PC-9 (cell line): ENCODE data around the gene GGNBP2. TPM values are rescaled to one million over a fixed set of nuclear protein-coding genes. Genes with fewer than 3 reads are reported as not detected.

Experiments used
- BruUV-seq: library from RNA; stranded (reverse); fragments of 400-500 nt; replicated peaks from 2 replicates; lab custom pipeline; 2021; lab: Mats Ljungman, UMichigan
- CTCF ChIA-PET: fragments of 300-600 bp; sonication (Branson Sonifier 250); formaldehyde crosslinking; loops from one replicate; lab custom pipeline; 2022; ENCODE audit warnings: antibody characterized with exemption; lab: Charles Lee
- POLR2A ChIA-PET: fragments of 300-600 bp; sonication (Branson Sonifier 250); formaldehyde crosslinking; loops from one replicate; lab custom pipeline; 2022; ENCODE audit warnings: antibody characterized with exemption; ENCODE audit not compliant: unreplicated experiment; lab: Charles Lee
- DNase-seq, 2 experiments: peaks; one replicate each; pipeline versions ENCODE4 v3.0.0 to v3.0.0-alpha.2; 2015 to 2022; ENCODE audit warnings: mixed read lengths in 1 of 2
- H2AFZ ChIP-seq: fragments of 200-600 bp; sonication (generic); 2 replicates; pipeline ENCODE4 v1.8.1; 2017; ENCODE audit warnings: antibody characterized with exemption
- H3F3A ChIP-seq: fragments of 200-600 bp; sonication (generic); 2 replicates; pipeline ENCODE4 v1.8.1; 2017; ENCODE audit warnings: antibody characterized with exemption, mild to moderate bottlenecking, low read depth; ENCODE audit not compliant: insufficient read depth
- H3K27ac ChIP-seq: fragments of 200-600 bp; sonication (generic); 2 replicates; pipeline ENCODE4 v1.6.1; 2016; ENCODE audit warnings: mixed run types
- H3K27me3 ChIP-seq: fragments of 200-600 bp; sonication (generic); 2 replicates; pipeline ENCODE4 v1.6.1; 2016; ENCODE audit warnings: low read depth, mixed run types; ENCODE audit not compliant: insufficient read depth
- H3K36me3 ChIP-seq: fragments of 200-600 bp; sonication (generic); 2 replicates; pipeline ENCODE4 v1.6.1; 2016; ENCODE audit warnings: low read depth, mixed run types
- H3K4me1 ChIP-seq: fragments of 200-600 bp; sonication (generic); replicated peaks from 2 replicates; pipeline ENCODE4 v1.6.1; 2016; ENCODE audit warnings: mixed run types; ENCODE audit not compliant: insufficient read depth
- H3K4me2 ChIP-seq: fragments of 200-600 bp; sonication (generic); 2 replicates; pipeline ENCODE4 v1.6.1; 2017; ENCODE audit warnings: mixed run types
- H3K4me3 ChIP-seq: fragments of 200-600 bp; sonication (generic); 2 replicates; pipeline ENCODE4 v1.6.1; 2016; ENCODE audit warnings: mixed run types
- H3K79me2 ChIP-seq: fragments of 200-600 bp; sonication (generic); 2 replicates; pipeline ENCODE4 v1.6.1; 2017; ENCODE audit warnings: low read depth, mixed run types
- H3K9me2 ChIP-seq: fragments of 200-600 bp; sonication (generic); 2 replicates; pipeline ENCODE4 v1.8.1; 2017; ENCODE audit warnings: mild to moderate bottlenecking; ENCODE audit not compliant: insufficient read depth
- H3K9me3 ChIP-seq: fragments of 200-600 bp; sonication (generic); 2 replicates; pipeline ENCODE4 v1.8.1; 2016; ENCODE audit warnings: low read depth; ENCODE audit not compliant: insufficient read depth
- H4K20me1 ChIP-seq: fragments of 200-600 bp; sonication (generic); 2 replicates; pipeline ENCODE4 v1.8.1; 2017; ENCODE audit not compliant: insufficient read depth
- CTCF ChIP-seq: fragments of 200-600 bp; sonication (generic); conservative IDR thresholded peaks from 2 replicates; pipeline ENCODE4 v1.6.1; 2017; ENCODE audit warnings: mixed run types, antibody characterized with exemption, mild to moderate bottlenecking, moderate library complexity
- EZH2 ChIP-seq: fragments of 200-600 bp; sonication (generic); IDR thresholded peaks from 2 replicates; pipeline ENCODE4 v1.8.0; 2017; ENCODE audit warnings: antibody characterized with exemption, low read depth
- intact Hi-C: fragments of 100-400 bp; cut with micrococcal nuclease; formaldehyde crosslinking; loops from one replicate; pipeline ENCODE4 v1.10.0; 2022; ENCODE audit not compliant: unreplicated experiment
- total RNA-seq: library from RNA; stranded (reverse); gene quantifications from 2 replicates; pipeline ENCODE4 v1.2.3, GENCODE V29; 2021

GGNBP2 gene
- total RNA-seq, 1 experiment from 2014 or later, result 51.4 TPM

GRCh38 chr17:36629252-36629847 is 84.6 kb downstream of the GGNBP2 start:
- Histone ChIP-seq H3K79me2 (no peaks in the 10 kb centered on the region), H3K27me3 (no peaks in the 10 kb centered on the region), H2AFZ (no peak overlapping the region), H3K4me3 (no peak overlapping the region), H3K27ac (no peak overlapping the region), H3K9me2 (no peaks in the 10 kb centered on the region), H3K4me2 (no peak overlapping the region), H3K4me1 (no peaks in the 10 kb centered on the region), H3K36me3 (no peaks in the 10 kb centered on the region), H3K9me3 (no peaks in the 10 kb centered on the region), H3F3A (0 out of 2 replicates have a peak, but pooled peaks cover 4% of the 10 kb centered on the region), H4K20me1 (peaks cover 4% of the 10 kb centered on the region; the same call in 1 of the 2 replicates)
- intact Hi-C loops, result loop anchor here (1.0 to 5.0 kb wide), 5 partner anchors 78 to 743 kb away; partner anchors contain the start of gene AATF
- TF ChIP-seq EZH2, result no peak
- peak; percentile 99 for TF ChIP-seq CTCF
- ChIA-PET POLR2A (no interaction called here), CTCF (interaction anchor here (0.6 to 0.7 kb wide), 3 partner anchors 235 to 581 kb away, joined by 5 to 7 read pairs (median 6); no protein-coding TSS in a partner anchor)
- peak; percentile 59 to 79 for DNase-seq
- BruUV-seq, result no TSS peak

GRCh38 chr17:36629970-36630502 is 85.3 kb downstream of the GGNBP2 start:
- no TSS peak for BruUV-seq
- Histone ChIP-seq H3K27ac (no peak overlapping the region), H3K79me2 (no peaks in the 10 kb centered on the region), H3K36me3 (no peaks in the 10 kb centered on the region), H3K9me3 (no peaks in the 10 kb centered on the region), H3F3A (0 out of 2 replicates have a peak, but pooled peaks cover 4% of the 10 kb centered on the region), H3K4me1 (no peaks in the 10 kb centered on the region), H3K27me3 (no peaks in the 10 kb centered on the region), H2AFZ (no peak overlapping the region), H3K4me2 (no peak overlapping the region), H4K20me1 (peaks cover 6% of the 10 kb centered on the region; the same call in 1 of the 2 replicates), H3K9me2 (no peaks in the 10 kb centered on the region), H3K4me3 (no peak overlapping the region)
- intact Hi-C loops, result loop anchor here (1.0 to 5.0 kb wide), 5 partner anchors 77 to 742 kb away; partner anchors contain the start of gene AATF
- ChIA-PET CTCF (interaction anchor here (0.6 kb wide), 1 partner anchor 581 kb away, joined by 7 read pairs; no protein-coding TSS in a partner anchor), POLR2A (no interaction called here)
- TF ChIP-seq CTCF (no peak), EZH2 (no peak)
- no peak for DNase-seq

- no peaks in the 10 kb centered on the region for H3K9me2 ChIP-seq
- no peaks in the 10 kb centered on the region for H3K4me1 ChIP-seq
- H3K4me2 ChIP-seq, result no peak overlapping the region
- H3K4me3 ChIP-seq, result no peak overlapping the region
- no peaks in the 10 kb centered on the region for H3K9me3 ChIP-seq
- no TSS peak for BruUV-seq
- no peak for TF ChIP-seq CTCF
- no peak overlapping the region for H3K27ac ChIP-seq
- CTCF ChIA-PET, result no interaction called here
- POLR2A ChIA-PET, result no interaction called here
- H3K36me3 ChIP-seq, result no peaks in the 10 kb centered on the region
- intact Hi-C loops, result no loop called here
- no peaks in the 10 kb centered on the region for H3K79me2 ChIP-seq
- DNase-seq, result no peak
- peaks cover 11% of the 10 kb centered on the region; the same call in 1 of the 2 replicates for H4K20me1 ChIP-seq
- H2AFZ ChIP-seq, result no peak overlapping the region
- H3K27me3 ChIP-seq, result no peaks in the 10 kb centered on the region
- 0 out of 2 replicates have a peak, but pooled peaks cover 4% of the 10 kb centered on the region for H3F3A ChIP-seq
These were observed 86.3 kb downstream of the GGNBP2 start for GRCh38 chr17:36631022-36631421.
